Pulmonary artery endothelial cell (primary cell): ENCODE data around the gene PEX3. TPM values are rescaled to one million over a fixed set of nuclear protein-coding genes. Genes with fewer than 3 reads are reported as not detected.
"Not testable (repeated sequence)": the region's sequence is repeated elsewhere in the genome, so short reads cannot be mapped to it uniquely, and the experiment has no call there.

Experiments
- DNase-seq: peaks from one replicate; pipeline ENCODE4 v3.0.0-alpha.2; 2011; ENCODE audit warnings: low read depth, low spot score
- total RNA-seq: library from RNA; depleted of rRNA; stranded (reverse); fragments of >200 nt; gene quantifications from 2 replicates; pipeline ENCODE4 v1.2.3, GENCODE V29; 2014

Gene PEX3
- total RNA-seq, 1 donor from 2014 or later, result 26.2 TPM

DNA sequence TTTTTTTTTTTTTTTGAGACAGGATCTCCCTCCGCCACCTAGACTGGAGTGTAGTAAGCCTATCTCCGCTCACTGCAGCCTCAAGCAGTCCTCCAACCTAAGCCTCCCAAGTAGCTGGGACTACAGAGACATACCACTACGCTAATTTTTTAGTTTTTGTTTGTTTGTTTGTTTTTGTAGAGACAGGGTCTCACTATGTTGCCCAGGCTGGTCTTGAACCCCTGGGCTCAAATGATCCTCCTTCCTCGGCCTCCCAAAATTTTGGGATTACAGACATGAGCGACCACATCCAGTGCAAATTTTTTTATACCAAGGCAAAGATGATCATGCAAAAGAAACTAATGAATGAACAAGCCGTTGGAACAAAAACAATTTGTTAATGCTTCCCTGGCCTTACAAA lies 55.6 kb downstream of the PEX3 start:
- no peak for DNase-seq

DNA sequence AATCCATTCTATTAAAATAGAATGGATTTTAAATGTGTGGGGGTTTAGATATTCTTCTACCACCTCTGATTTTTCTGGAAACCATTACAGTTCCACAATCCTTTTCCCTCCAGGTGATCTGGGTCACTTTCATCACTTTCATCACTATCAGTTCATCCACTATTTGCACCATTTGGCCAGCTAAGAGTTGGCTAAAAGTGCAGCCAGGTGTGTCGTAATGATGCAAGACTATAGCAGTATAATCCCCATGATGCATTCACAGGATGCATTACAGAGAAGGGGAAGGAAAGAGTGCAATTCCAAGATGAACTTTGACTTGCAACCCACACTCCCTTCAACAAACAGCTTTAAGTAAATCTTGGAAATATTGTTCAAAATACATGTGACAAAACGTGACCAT lies 56.0 kb downstream of the PEX3 start:
- DNase-seq, result no peak

DNA sequence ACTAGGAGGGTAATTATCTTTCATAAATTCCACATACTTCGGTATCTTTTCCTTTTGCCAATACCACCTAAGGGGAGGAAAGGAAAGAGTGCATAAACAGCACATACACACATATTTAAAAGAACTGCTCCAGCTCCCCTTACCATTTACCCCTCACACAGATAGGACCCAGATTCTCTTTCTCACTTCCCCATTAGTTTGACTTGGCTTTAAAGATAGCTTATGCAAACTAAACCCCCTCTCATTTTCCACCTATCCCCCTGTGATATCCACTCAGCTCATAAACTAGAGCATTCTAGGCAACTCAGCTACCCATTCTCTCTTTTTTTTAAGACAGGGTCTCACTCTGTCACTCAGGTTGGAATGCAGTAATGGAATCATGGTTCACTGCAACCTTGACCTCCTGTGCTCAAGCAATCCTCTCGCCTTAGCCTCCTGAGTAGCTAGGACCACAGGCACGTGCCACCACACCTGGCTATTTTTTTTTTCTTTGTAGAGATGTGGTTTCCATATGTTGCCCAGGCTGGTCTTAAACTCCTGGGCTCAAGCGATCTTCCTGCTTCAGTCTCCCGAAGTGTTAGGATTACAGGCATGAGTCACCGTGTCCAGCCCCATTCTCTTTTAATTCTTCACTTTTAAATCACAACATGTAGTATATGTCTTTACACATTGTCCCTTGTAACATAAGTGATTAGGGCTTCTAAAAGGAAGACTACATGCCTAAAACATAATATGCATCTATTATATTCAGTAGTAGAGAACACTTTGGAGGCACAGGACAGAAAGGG lies 56.9 kb downstream of the PEX3 start:
- DNase-seq, result no peak

DNA sequence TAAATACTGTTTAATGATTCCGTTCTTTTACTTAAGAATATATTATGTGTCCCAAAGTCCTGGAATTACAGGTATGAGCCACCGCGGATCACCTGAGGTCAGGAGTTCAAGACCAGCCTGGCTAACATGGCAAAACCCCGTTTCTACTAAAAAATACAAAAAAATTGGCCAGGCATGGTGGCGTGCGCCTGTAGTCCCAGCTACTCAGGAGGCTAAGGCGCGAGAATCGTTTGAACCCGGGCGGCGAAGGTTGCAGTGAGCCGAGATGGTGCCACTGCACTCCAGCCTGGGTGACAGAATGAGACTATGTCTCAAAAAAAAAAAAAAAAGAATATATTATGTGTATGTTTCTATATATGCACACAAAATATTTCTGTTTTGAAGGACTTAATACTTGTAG lies 59.7 kb downstream of the PEX3 start:
- not testable (repeated sequence) for DNase-seq

DNA sequence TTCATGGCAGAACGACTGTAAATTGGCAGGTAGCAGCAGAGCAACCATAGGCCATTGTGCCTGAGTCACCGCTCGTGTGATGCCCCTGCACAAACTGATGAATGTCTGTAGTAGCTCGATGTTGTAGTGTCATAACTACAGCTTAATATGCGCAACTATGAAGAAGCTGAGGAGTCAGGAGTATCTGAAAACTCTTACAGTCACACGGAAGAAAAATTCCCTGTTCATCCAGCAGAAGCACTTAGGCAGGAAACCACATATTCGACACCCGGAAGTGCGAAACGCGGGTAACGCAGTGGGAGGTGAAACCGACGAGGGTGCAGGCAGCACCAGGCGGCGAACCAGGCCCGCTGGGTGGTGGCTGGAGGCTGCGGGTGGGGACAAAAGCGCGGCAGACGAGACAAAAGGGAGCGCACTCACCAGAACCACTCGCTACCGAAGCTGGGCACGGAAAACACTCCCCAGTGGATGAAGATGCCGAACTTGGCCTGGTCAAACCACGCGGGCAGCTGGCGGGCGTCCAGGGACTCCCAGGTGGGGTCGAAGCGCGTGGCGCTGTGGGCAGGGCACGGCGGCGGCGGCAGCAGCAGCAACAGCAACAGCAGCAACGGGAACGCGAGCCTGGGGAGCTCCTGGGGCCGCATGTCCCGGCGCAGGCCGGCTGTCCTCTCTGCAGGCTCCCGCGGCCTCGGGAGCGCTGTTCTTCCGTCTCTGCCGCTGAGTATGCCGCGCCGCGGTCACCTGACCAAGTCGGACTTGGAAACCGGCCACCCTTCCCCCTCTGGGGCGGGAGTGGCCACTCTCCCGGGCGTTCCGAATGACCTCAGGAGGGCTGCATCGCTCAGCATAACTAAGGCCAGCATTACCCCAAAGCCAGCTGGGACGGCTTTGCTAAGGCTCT lies 60.6 kb downstream of the PEX3 start, which contains the start of gene FUCA2:
TSS of gene FUCA2 (minus strand) at position 730 of the 901 bp plus-strand sequence. CDS start at position 644, 86 bp downstream.
- DNase-seq, result peak; percentile 46

DNA sequence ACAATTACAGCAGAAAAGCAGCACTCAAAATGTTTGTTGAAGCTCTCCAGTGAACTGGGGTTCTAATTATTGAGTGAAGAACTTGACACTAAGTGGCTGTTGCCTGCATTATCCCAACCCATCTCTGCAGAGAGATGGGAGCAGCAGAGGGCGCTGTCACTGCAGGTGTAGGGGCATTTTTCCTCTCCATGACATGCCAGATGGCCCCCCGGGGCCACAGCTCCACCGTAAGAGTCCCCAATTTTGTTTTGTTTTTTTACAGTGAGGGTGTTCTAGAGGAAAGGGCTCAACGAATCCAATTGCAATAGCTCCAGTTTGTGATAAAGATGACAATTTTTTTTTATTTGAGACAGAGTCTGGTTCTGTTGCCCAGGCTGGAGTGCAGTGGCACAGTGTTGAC lies 62.8 kb downstream of the PEX3 start:
- DNase-seq, result no peak

DNA sequence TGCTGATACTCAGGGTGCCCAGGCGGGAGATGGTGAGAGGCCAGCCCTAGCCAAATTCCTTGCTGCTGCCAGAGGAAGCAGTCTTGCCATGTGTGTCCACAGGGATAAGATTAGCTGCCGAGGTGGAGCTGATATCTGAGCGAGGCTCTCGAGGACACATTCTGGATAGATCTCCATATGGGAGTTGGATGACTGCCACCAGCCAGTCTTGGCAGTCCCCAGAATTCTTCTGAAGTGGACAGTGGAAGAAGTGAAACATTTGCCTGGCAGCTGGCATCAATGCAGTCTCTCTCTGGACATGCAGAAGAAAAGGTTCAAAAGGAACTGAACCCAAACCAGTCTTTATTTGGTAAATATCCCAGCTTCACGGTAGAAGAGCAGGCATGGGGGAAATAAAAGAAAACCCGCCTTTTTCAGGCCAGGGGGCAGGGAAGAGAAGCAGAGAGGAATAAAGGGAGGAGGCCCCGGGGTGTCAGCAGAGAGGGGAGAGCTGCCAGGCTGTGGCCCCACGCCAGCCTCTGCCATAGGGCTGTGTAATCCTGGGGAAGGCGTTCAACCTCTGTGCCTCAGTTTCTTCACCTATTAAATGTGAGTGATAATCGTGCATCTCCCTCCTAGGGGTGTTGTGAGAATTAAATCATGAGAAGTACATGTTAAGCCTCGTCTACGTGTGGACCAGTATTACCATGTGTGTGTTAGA lies 64.6 kb downstream of the PEX3 start:
- DNase-seq, result no peak

DNA sequence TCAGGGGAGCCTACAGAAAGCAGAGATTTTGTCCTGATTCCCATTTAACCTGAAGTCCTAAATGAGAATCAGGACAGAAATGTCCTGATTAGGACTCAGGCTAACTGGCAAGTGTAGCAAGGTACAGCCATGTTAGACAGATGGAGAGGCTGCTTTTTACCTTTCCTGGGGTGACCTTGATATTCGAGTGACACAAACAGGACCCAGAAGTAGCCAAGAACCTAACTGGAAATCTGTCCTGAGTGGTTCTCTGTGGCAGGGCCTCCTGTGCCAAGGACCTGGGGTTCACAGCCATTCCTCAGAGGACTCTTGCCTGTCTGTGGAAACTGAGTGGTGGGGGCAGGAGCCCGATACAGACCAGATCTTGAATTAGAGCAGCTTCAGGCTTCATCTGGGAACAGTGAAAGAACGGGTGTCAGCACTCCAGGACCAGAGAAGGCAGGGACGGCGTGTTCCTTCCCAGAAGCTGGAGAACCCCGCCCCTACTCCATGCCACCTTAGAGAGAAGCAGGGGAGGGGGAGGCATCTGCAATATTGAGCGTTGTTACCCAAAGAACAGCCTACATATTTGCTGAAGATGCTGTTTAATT lies 65.3 kb downstream of the PEX3 start:
- no peak for DNase-seq

DNA sequence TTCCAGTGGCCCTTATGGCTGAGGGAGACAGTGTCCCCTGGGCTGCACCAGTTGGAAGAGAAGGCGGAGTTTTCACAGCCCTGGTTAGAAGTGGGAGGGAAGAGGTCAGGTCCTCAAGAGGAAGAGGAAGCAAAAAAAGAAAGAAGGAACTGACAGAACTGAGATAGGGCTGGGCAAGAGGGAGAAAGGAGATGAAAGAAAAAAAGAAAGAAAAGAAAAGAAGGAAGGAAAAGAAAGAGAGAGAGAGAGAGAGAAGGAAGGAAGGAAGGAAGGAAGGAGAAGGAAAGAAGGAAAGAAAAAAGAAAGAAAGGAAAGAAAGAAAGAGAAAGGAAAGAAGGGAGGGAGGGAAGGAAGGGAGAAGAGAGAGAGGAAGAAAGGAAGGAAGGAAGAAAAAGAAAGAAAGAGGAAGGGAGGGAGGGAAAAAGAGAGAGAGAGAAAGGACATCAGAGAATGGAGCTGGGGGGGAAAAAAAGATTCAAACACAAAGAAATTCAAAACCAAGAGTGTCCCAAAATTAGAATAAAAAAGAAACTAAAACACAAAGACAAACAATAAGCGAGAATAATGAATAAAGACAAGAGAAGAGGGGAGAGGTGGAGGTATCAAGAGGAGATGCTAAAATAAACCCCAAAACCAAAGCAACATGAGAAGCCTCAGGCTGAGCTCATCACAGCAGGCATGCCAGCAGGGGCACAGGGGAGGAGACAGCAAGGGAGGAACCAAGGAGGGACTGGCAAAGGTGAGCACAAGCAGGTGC lies 66.3 kb downstream of the PEX3 start:
- DNase-seq, result no peak

DNA sequence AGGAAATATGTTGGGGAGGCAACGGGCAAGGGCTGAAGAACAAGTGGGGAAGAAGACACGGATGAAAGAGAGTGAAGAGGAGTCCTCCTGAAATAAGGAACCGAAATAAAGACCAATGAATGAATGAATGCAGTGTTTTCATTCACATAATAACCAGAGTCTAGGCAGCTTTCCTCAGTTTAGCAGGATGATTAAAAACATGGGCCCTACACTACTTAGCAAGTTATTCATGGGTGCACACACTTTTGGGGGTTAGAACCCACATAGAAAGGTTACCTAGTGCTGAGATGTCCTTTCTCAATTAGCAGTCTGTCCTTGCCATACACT lies 66.8 kb downstream of the PEX3 start:
- no peak for DNase-seq

DNA sequence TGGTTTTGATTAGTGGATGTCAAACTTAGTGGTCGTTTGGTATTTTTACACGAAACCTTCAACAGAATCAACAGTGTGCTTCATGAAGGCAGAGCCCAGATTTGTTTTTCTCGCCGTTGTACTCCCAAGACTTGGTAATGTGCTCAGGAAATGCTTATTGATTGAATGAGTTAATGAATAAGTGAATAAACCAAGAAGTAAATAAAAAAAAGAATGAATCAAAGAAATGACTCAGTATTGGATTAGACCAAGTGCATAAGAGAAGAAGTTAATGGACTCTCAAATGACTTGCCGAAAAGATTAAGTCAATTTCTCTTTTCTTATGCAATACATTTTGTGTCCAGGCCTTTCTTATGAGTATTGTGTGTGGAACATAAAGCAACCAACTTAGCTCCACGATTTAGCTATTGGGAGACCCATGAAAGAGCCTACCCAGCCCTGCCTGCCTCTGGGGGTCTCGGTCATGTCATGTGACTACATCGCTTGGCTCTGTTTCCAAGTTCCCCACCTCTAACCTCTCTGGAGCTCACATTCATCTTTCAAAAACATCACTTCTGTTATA lies 71.5 kb downstream of the PEX3 start:
- no peak for DNase-seq

DNA sequence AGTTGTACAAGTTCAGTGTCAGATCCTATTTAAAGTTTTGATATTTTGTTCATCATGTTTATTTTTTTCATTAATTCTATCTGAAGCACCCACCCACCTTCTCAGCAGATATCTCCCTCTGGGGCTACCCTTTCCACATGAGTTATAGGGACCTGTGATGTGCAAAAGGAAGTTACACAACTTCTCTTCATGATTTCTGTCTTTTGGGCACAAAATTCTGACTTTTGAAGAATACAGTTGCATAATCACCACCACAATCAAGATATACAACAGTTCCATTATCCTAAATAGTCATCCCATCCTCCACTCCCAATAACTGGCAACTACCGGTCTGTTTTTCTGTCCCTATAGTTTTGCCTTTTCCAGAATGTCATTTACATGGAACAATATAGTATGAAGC lies 74.8 kb downstream of the PEX3 start:
- DNase-seq, result no peak

DNA sequence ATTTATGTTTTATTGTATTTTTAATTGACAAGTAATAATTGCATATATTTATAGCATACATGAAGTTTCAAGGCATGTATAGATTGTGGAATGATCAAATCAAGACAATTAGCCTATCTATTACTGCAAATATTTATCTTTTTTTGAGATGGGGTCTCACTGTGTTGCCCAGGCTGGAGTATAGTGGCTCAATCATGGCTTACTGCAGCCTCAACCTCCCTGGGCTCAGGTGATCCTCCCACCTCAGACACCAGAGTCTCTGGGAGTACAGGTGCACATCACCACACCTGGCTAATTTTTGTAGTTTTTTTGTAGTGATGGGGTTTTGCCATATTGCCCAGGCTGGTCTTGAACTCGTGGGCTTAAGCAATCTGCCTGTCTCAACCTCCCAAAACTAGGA lies 77.1 kb downstream of the PEX3 start:
- no peak for DNase-seq

DNA sequence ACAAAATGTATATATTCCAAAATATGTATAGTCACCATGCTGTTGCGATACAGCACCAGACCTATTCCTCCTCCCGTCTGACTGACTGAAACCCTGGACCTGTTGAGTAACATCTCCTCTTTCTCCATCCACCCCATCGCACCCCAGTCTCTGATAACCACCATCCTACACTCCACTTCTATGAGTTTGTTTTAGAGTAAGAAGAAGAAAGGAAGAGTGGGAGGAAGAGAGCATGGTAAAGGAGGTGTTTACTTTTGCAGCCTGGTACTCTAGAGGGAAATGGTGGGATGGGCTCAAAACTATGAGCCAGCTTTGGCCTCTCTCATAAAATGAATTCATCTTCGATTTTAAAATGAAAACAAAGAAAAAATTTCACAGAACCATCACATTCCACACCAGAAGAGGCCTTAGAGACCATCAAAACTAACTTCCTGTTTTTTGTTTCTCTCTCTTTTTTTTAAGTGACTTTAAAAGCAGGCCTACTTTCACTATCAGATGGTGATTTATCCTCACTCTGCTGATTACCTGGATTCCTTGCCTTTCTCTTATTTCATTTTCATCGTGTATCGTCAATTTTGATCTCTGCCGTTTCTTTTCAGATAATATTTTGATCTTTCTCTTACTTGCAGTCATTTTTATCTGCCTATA lies 77.7 kb downstream of the PEX3 start:
- DNase-seq, result no peak

DNA sequence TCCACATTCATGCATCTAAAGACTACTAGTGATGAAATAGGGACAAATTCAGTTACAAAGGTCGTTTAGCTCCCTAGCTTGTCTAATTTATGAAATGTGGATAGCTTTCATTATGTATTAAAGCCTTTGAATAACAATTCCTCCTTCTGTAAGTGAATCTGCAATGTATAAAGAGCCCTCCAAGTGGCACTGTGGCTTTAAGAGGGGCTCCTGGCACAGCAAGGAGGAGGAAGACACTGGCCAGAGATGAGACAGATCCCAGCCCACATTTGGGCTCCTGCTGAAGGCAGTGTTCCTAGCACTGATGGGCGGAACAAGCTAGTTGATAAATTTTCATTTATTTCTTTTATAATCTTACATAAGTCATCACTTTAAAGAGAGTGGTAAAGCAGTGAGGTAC lies 78.5 kb downstream of the PEX3 start:
- no peak for DNase-seq

DNA sequence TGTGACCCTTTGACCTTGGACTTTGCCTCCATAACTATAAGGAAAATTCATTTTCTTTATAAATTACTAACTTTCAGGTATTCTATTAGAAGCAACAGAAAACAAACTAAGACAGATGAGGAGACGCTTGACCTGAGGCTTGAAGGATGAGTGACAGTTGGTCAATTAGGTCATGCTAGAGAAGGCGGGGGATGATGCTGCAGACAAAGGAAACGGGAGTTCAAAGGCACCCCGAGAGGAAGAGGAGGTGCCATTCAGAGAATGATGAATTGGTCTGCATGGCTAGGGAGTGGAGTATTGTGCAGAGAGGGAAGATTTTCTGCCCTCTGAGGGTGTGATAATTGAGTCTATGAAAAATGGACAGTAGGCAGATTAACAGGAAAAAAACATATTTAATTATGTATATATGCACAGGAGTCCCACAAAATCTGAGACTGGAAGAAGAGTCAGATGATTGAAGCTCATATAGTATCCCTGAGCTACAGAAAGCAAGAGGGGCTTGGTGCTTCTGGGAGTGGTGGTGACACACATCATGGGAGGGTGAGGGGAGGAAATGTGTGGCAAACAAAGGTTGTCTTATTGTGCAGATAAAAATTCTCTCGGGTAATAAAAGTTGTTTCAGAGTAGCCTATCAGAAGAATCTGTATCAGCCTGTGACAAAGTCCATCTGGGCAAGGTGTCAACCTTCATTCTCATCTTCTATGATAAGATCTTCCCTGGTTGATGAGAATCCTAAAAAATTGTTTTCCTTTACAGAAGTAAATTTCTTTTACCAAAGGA lies 81.3 kb downstream of the PEX3 start:
- no peak for DNase-seq

DNA sequence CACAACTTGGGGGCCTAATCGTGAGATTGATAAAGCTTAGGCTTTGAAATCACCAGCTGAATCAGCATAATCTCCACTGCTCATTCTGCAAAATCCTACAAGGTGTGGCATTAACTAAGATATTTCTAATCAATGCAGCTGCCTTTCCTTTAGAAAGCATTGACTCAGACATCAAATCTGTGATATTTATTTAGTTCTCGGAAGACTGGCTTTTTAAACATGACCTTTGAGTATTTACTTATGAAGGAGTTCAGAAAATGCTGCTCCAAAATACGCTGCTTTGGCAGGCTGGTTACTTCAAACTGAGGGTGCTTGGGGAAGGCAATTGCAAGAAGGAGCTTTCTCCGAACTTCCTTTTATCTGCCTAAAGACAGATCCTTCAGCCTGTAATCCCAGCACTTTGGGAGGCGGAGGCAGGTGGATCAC lies 84.6 kb downstream of the PEX3 start:
- DNase-seq, result no peak

DNA sequence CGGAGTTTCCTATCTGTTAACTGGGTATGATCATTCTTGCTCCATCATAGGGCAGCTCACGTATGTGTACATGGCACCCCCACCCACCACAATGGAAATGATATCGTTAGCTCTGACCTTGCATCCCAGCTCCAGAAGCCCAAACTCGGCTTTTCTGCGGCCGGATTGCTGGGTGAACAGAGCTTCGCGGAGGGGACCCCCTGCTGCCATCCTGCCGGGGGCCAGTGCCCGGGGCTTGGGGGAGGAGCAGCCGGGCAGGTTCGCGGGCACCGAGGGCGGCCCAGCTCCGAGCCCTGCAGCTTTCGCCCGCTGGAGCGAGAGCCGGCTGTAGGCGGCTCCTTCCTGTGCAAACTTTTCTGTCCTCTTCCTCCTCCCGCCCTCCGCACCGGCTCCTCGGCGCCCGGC lies 85.9 kb downstream of the PEX3 start:
- no peak for DNase-seq
